AG10803 (cell line): ENCODE data around the gene SLC12A2.
A peak's percentile ranks its signal among the peaks of the same experiment; 100 is the strongest.

Experiments
- DNase-seq: peaks from one replicate; pipeline ENCODE4 v3.0.0; 2010; ENCODE audit warnings: low read depth
- H3K4me3 ChIP-seq: 2 replicates; pipeline ENCODE4 v1.5.1; 2011; ENCODE audit warnings: mild to moderate bottlenecking, low read length, control low read depth
- TF ChIP-seq, protein P1 (sequence below): conservative IDR thresholded peaks from 2 replicates; pipeline ENCODE4 v1.5.1; 2011; ENCODE audit warnings: mild to moderate bottlenecking, low read length, control low read depth, inconsistent platforms

Gene SLC12A2

DNA sequence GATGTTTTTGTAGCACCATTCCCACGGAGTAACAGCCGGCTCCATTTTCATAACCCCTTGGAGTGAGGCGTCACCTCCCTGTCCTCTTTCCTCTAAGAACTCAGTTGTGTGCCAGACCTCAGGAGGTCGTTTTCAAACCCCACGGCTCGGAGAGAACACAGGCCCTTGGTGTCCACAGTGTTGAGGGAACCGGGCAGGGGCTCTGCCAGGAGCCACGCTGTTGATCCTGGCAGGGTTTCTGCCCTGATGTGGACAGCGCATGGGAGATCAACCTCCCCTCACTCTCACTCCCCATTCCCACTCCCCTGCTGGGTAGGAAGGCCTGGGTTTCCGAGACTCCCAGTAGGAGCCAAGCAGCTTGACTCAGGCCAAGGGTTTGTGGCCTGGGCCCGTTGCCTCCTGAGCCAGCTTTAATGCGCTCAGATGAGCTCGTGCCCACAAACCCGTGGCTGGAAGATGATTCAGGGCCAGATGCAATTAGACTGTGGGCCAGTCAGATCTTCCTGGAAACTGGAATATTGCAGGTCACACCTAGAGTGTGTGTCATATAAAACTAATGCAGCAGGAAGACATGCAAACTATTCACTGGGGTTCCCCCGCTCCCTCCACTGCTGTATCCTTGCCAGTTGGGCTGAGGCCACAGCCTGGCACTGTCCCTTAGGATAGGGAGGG lies 133.4 kb downstream of the SLC12A2 start:
- peak; percentile 83 for DNase-seq
- H3K4me3 ChIP-seq, result no peak overlapping the region

DNA sequence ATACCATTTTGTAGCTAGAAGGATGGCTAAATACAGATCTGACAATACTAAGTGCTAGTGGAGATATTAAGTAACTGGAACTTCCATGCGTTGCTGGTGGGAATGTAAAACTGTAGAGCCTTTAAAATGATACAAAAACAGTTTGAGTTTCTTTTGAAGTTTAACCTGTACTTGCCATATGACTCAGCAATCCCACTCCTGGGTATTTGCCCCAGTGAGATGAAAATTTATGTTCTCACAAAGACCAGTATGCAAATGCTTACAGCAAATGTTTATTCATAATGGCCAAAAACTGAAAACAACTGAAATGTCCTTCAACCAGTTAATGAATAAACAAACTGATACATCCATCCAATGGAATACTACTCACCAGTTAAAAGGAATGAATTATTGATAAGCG lies 137.3 kb downstream of the SLC12A2 start:
- no peak overlapping the region for H3K4me3 ChIP-seq
- no peak for DNase-seq
- TF ChIP-seq, protein P1, sequence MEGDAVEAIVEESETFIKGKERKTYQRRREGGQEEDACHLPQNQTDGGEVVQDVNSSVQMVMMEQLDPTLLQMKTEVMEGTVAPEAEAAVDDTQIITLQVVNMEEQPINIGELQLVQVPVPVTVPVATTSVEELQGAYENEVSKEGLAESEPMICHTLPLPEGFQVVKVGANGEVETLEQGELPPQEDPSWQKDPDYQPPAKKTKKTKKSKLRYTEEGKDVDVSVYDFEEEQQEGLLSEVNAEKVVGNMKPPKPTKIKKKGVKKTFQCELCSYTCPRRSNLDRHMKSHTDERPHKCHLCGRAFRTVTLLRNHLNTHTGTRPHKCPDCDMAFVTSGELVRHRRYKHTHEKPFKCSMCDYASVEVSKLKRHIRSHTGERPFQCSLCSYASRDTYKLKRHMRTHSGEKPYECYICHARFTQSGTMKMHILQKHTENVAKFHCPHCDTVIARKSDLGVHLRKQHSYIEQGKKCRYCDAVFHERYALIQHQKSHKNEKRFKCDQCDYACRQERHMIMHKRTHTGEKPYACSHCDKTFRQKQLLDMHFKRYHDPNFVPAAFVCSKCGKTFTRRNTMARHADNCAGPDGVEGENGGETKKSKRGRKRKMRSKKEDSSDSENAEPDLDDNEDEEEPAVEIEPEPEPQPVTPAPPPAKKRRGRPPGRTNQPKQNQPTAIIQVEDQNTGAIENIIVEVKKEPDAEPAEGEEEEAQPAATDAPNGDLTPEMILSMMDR, result no peak

More for the DNA sequence above, 133.4 kb downstream of the SLC12A2 start:
- TF ChIP-seq, protein P1, result no peak

DNA sequence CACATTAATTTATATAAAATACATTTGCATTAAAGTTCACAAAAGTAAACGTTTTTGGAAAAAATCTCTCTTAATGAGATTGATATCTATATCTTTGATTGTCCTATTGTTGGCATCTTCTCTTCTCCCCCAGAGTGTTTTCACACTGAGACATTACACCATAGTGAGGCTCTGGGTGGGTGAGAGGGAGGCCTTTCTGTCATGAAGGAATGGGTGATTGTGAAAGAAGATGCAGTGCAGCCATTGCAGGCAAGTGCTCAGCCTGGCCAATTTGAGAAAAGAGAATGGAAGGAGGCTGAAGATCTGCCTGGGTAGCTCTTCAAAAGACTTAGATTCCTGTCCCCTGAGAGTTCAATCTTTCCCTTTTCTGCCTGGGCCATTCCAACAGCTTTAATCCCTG lies 140.8 kb downstream of the SLC12A2 start:
- TF ChIP-seq, protein P1, result no peak
- DNase-seq, result peak; percentile 20

DNA sequence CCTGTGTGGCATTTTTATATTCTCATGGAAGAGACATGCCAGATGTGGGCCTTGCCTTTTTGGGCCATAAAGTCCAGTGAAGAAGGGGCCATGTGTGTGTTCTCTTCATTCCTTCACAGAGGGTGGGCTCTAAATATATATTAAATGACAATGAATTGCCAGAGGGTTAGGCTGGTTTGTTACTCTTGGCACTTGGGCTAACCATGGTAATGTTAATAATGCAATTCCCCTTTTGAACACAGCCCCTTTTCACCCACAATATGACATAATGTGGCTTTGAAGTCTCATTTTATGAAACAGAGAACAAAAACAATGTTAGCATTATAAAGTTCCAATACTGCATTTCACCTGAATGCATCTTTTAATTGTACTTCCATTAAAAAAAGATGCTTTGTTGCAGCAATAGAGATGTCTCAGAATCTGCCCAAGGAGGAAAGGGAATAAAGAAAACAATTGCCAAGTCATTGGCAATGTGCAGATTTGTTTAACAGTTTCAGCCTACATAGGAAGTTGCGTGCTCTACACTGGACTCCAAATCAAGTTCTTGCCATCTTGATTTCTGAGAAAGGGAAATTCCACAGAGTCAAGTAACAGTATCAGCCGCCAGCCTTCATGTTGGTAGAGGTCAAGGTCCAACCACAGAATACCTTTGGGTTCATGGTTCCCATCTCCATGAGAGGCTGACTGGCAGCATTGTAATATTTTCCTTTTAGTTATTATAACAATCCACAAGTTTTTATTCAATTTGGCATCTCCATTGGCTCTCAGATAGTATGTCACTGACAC lies 141.9 kb downstream of the SLC12A2 start:
- no peak for DNase-seq

More for the DNA sequence above, 140.8 kb downstream of the SLC12A2 start:
- H3K4me3 ChIP-seq, result no peak overlapping the region

DNA sequence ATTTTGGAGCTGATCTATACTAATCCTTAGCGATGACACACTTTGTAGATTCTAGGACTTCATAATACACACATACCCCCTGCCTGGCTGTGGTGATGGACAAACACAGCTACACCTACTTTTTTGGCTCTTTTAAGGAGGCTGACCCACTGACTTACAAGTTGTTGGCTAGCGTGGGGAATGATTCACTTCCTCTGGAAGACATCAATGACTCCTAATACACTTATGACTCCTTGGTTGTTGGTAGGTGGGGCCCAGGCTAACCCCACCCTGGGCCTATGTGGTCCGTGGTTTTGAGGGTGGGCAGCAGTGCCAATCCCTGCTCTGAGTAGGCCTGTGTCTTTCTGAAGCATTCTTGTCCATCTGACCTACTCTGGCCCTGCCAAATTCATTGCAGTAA lies 144.4 kb downstream of the SLC12A2 start:
- TF ChIP-seq, protein P1, result no peak
- no peak overlapping the region for H3K4me3 ChIP-seq
- peak; percentile 75 for DNase-seq

More for the DNA sequence above, 141.9 kb downstream of the SLC12A2 start:
- TF ChIP-seq, protein P1, result no peak
- H3K4me3 ChIP-seq, result no peak overlapping the region

DNA sequence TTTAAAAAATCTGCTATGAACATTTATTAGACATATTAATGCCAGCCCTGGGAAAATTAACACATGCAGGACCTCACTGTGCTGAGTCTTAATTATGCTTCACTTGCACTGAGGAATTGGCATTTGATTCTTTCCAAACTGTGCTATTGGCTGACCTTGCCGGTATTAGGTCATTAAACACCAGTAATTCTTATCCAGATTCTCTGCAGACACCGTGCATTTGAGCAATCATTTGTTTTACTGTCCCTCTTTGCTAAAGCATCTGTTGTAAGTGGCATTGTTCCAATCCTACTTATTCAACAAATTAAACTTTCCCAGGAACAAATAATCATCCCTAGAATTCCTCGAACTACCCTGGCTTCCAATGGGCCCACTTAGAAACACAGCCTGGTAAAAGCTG lies 145.0 kb downstream of the SLC12A2 start:
- peak; percentile 68 for DNase-seq
- no peak overlapping the region for H3K4me3 ChIP-seq
- TF ChIP-seq, protein P1, result no peak
